Caco-2 (cell line): Measurements from ENCODE around the gene RBM46. TPM values are rescaled to one million over a fixed set of nuclear protein-coding genes. Genes with fewer than 3 reads are reported as not detected.

Experiments
- BruUV-seq: library from RNA; stranded (reverse); fragments of 400-500 nt; replicated peaks from 2 replicates; lab custom pipeline; 2021; lab: Mats Ljungman, UMichigan
- CTCF ChIA-PET: fragments of 300-600 bp; sonication (Branson Sonifier 250); formaldehyde crosslinking; loops from one replicate; lab custom pipeline; 2022; ENCODE audit warnings: antibody characterized with exemption; lab: Charles Lee
- POLR2A ChIA-PET: fragments of 300-600 bp; sonication (Branson Sonifier 250); formaldehyde crosslinking; loops from one replicate; lab custom pipeline; 2022; ENCODE audit warnings: antibody characterized with exemption; lab: Charles Lee
- DNase-seq, 2 experiments: peaks; one replicate each; pipeline versions ENCODE4 v3.0.0 to v3.0.0-alpha.2; 2020 to 2022
- H3K27me3 ChIP-seq: replicated peaks from 2 replicates; pipeline ENCODE4 v1.6.0; 2011; ENCODE audit warnings: low read length; ENCODE audit not compliant: control insufficient read depth, insufficient read depth
- H3K36me3 ChIP-seq: 2 replicates; pipeline ENCODE4 v1.5.1; 2011; ENCODE audit warnings: low read length; ENCODE audit not compliant: control insufficient read depth, insufficient read depth
- H3K4me1 ChIP-seq: fragments of 250-450 bp; sonication (Bioruptor Pico); 2 replicates; pipeline ENCODE4 v1.5.1; 2020; ENCODE audit warnings: mild to moderate bottlenecking
- H3K4me3 ChIP-seq: 2 replicates; pipeline ENCODE4 v1.5.1; 2011; ENCODE audit warnings: low read depth, mild to moderate bottlenecking, control low read depth, low read length
- H3K9me3 ChIP-seq: fragments of 250-450 bp; sonication (Bioruptor Pico); 2 replicates; pipeline ENCODE4 v1.5.1; 2020; ENCODE audit warnings: mild to moderate bottlenecking, moderate library complexity
- H3K27ac Mint-ChIP-seq: one replicate; pipeline ENCODE4 v1.8.0; 2022; ENCODE audit warnings: mixed read lengths; ENCODE audit not compliant: unreplicated experiment
- H3K27me3 Mint-ChIP-seq: one replicate; pipeline ENCODE4 v1.8.0; 2022; ENCODE audit warnings: mixed read lengths; ENCODE audit not compliant: insufficient read depth, unreplicated experiment
- H3K36me3 Mint-ChIP-seq: one replicate; pipeline ENCODE4 v1.8.0; 2022; ENCODE audit warnings: mild to moderate bottlenecking, mixed read lengths; ENCODE audit not compliant: insufficient read depth, unreplicated experiment
- H3K4me1 Mint-ChIP-seq: one replicate; pipeline ENCODE4 v1.8.0; 2022; ENCODE audit warnings: low read depth, mixed read lengths; ENCODE audit not compliant: unreplicated experiment
- H3K4me3 Mint-ChIP-seq: one replicate; pipeline ENCODE4 v1.8.0; 2022; ENCODE audit warnings: mild to moderate bottlenecking, moderate library complexity, mixed read lengths; ENCODE audit not compliant: unreplicated experiment
- H3K9me3 Mint-ChIP-seq: one replicate; pipeline ENCODE4 v1.8.0; 2022; ENCODE audit warnings: mixed read lengths; ENCODE audit not compliant: unreplicated experiment
- CTCF ChIP-seq, 2 experiments: fragments of 200-600 bp in 1 of 2; IDR thresholded peaks; 1 replicate in 1 of 2; 2 replicates in 1 of 2; pipeline versions ENCODE4 v1.5.1 to v1.8.0; 2011 to 2022; ENCODE audit warnings: antibody characterized with exemption in 1 of 2, control low read depth in 1 of 2, inconsistent platforms in 1 of 2, low read depth in 1 of 2, low read length in 1 of 2, mild to moderate bottlenecking in 1 of 2, moderate library complexity in 1 of 2; ENCODE audit not compliant: insufficient read depth in 1 of 2, severe bottlenecking in 1 of 2, unreplicated experiment in 1 of 2
- intact Hi-C: fragments of 100-400 bp; cut with micrococcal nuclease; formaldehyde crosslinking; loops from one replicate; pipeline ENCODE4 v1.10.0; 2022; ENCODE audit not compliant: unreplicated experiment
- total RNA-seq: library from RNA; stranded (reverse); gene quantifications from 2 replicates; pipeline ENCODE4 v1.2.3, GENCODE V29; 2022

RBM46 gene
- total RNA-seq, 1 experiment from 2014 or later = not detected

DNA sequence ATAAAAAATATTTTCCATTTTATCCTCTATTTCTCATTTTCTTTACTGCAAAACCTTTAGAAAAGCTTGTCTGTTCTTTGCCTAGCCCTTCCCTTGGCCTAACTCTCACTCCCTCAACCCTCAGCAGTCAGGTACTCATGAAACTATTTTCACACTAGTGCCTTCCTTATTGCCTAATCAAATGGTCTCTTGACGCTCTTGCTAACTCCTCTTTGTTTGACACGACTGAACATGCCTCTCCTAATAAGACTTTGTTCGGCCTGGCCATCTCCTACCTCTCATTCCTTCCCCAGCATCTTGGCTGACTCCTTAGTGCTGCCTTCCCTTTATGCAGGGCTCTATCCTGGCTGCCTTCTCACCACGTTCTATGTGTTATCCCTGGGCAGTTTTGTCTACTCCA, 48.4 kb upstream of the RBM46 start:
- ChIA-PET POLR2A (no interaction called here), CTCF (no interaction called here)
- Mint-ChIP-seq H3K4me3 (no peak overlapping the region), H3K36me3 (no peaks in the 10 kb centered on the region), H3K9me3 (no peaks in the 10 kb centered on the region), H3K4me1 (no peaks in the 10 kb centered on the region), H3K27ac (no peak overlapping the region), H3K27me3 (peaks cover 7% of the 10 kb centered on the region)
- Histone ChIP-seq H3K36me3 (no peaks in the 10 kb centered on the region), H3K4me1 (no peaks in the 10 kb centered on the region), H3K9me3 (no peaks in the 10 kb centered on the region), H3K4me3 (no peak overlapping the region), H3K27me3 (no peaks in the 10 kb centered on the region)
- intact Hi-C loops = no loop called here
- no peak for TF ChIP-seq CTCF (IDR thresholded peaks at IDR 0.05; ENCODE audit: insufficient read depth in 1 of 2, low read depth in 1 of 2, low read length in 1 of 2, severe bottlenecking in 1 of 2, unreplicated experiment in 1 of 2)
- BruUV-seq = no TSS peak
- no peak for DNase-seq

DNA sequence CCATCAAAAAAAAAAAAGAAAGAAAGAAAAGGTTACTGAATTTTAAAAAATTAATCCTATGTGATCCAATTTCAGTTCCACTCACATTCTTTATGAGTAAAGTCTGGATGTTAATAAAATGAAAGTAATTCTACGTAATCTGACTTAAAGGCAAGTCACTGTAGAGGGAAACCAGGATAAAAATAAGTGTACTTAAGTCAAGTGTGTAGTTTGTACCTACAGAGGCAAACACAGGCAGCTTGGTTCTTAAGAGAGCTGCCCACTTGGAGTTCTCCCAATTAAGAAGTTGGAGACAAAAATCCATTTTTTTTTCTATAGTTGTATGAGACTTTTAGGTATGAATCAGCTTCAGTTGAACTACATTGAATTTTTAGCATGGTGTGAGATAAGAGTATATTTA, 44.3 kb upstream of the RBM46 start:
- DNase-seq = no peak
- no peaks in the 10 kb centered on the region for H3K27me3 ChIP-seq
- no peak overlapping the region for H3K4me3 ChIP-seq
- Mint-ChIP-seq H3K9me3 (no peaks in the 10 kb centered on the region), H3K27me3 (peaks cover 7% of the 10 kb centered on the region), H3K4me1 (no peaks in the 10 kb centered on the region), H3K4me3 (no peak overlapping the region), H3K27ac (no peak overlapping the region), H3K36me3 (no peaks in the 10 kb centered on the region)
- CTCF ChIA-PET = no interaction called here
- no peaks in the 10 kb centered on the region for H3K9me3 ChIP-seq
- intact Hi-C loops = no loop called here
- no peak for TF ChIP-seq CTCF (IDR thresholded peaks at IDR 0.05; ENCODE audit: insufficient read depth in 1 of 2, low read depth in 1 of 2, low read length in 1 of 2, severe bottlenecking in 1 of 2, unreplicated experiment in 1 of 2)
- H3K36me3 ChIP-seq = no peaks in the 10 kb centered on the region
- BruUV-seq = no TSS peak
- H3K4me1 ChIP-seq = no peaks in the 10 kb centered on the region
- POLR2A ChIA-PET = no interaction called here

- no peak overlapping the region for H3K27ac Mint-ChIP-seq
- Histone ChIP-seq H3K27me3 (no peaks in the 10 kb centered on the region), H3K4me3 (no peak overlapping the region), H3K36me3 (no peaks in the 10 kb centered on the region), H3K4me1 (0 out of 2 replicates have a peak, but pooled peaks cover 3% of the 10 kb centered on the region), H3K9me3 (no peaks in the 10 kb centered on the region)
- ChIA-PET CTCF (no interaction called here), POLR2A (no interaction called here)
- DNase-seq = no peak
- H3K27me3 Mint-ChIP-seq = no peaks in the 10 kb centered on the region
- H3K4me1 Mint-ChIP-seq = no peaks in the 10 kb centered on the region
- H3K4me3 Mint-ChIP-seq = no peak overlapping the region
- TF ChIP-seq CTCF (IDR thresholded peaks at IDR 0.05; ENCODE audit: insufficient read depth in 1 of 2, low read depth in 1 of 2, low read length in 1 of 2, severe bottlenecking in 1 of 2, unreplicated experiment in 1 of 2) = no peak
- intact Hi-C loops = no loop called here
- H3K36me3 Mint-ChIP-seq = no peaks in the 10 kb centered on the region
- no peaks in the 10 kb centered on the region for H3K9me3 Mint-ChIP-seq
- no TSS peak for BruUV-seq
These were observed 42.6 kb upstream of the RBM46 start for GRCh38 chr4:154738426-154738825.
